ENCODE results near the gene MAML2.

- TF ChIP-seq EP300 (IDR thresholded peaks at IDR 0.05) (no peak), CTCF (IDR thresholded peaks at IDR 0.05) (no peak)
Observed at GRCh38 chr11:96330511-96330859, 12.5 kb downstream of the MAML2 start.

Measured in stomach (tissue), 4 donors.